Islet precursor cell (in vitro differentiated cells): Measurements from ENCODE around the gene PRSS48.
"Not testable (repeated sequence)": the region's sequence is repeated elsewhere in the genome, so short reads cannot be mapped to it uniquely, and the experiment has no call there.

Experiments
- DNase-seq: peaks from one replicate; pipeline ENCODE4 v3.0.0-alpha.2; 2018

PRSS48 gene

DNA sequence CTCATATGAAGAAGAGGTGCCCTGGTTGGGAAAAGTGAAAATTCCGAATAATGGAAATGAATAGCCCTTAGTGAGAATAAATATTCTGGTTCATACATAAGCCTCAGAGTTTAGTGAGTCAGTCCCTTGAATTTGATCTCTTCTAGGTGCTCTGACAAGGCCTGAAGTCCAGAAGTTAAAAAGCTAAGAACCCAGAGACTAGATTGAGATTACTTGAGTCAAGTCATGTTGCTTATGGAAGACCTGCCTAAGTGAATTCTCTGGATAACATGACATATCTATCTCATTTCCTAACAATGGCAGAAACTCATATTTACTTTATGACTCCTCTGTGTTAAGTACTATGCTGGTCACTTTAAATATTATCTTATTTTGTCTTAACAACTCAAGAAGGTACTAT, 10.5 kb upstream of the PRSS48 start:
- DNase-seq: no peak

- no peak for DNase-seq
Measured at GRCh38 chr4:151267104-151267503, 9.9 kb upstream of the PRSS48 start.

DNA sequence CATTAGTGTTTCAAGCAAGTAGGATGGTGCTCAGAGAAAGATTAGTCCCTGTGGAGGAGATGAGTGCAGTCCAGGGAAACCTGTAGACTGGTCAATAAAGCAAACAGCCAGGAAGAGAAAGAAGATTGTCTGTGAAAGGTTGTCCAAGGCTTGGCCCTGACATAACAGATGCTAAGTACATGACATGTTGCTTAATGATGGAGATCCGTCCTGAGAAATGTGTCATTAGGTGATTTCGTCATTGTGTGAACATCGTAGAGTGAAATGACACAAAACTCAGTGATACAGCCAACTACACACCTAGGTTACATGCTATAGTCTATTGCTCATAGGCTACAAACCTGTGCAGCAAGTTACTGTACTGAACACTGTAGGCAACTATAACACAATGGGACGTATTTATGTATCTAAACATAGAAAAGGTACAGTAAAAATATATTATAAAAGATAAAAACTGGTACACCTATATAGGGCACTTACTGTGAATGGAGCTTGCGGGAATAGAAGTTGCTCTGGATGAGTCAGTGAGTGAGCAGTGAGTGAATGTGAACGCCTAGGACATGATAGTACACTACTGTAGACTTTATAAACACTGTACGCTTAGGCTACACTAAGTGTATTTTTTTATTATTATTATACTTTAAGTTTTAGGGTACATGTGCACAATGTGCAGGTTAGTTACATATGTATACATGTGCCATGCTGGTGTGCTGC, 9.0 kb upstream of the PRSS48 start:
- no peak for DNase-seq

GRCh38 chr4:151268905-151269304, 8.1 kb upstream of the PRSS48 start:
- not testable (repeated sequence) for DNase-seq

DNA sequence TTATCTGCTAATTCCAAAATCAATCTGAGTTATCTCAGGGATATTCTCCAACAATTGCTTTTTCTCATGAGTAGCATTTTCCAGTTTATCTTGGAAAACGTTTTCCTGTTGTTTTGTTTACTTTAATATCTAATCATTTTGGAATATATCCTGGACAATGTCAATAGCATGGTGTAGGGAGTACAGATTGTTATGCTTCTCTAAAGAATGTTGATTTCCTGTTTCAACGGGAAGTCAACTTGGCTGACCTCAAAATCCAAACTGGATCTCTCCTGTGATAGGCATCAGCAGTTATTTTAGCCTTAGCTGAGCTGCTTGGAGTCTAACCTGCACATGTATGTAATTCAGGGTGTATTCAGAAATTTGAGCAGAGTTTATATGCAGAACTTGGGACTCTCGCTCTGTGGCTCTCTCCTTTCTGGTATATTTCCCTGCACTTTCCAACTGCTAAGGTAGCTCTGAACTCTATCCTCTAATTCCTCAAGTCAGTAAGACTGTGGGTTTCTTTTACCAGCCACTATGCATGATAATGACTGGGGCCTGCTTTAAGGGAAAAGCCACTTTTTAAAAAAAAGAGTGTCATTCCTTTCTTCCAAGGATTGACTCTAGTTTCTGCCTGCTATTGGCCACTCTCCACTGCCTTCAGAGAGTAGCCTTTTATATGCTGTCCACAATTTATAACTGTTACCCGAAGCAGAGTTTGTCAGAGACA, 7.7 kb downstream of the PRSS48 start:
- DNase-seq: no peak

DNA sequence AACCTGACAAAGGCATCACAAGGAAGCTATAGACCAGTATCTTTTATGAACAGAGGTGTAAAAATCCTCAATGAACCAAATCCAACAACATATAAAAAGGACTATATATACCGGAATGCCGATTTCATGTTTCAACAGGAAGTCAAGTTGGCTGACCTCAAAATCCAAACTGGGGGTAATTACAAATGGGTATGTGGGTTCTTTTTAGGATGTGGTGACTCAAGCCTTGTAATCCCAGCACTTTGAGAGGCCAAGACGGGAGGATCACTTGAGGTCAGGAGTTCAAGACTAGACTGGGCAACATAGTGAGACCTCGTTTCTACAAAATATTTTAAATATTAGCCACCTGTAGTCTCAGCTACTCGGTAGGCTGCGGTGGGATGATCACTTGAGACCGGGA, 10.4 kb downstream of the PRSS48 start:
- DNase-seq: no peak

DNA sequence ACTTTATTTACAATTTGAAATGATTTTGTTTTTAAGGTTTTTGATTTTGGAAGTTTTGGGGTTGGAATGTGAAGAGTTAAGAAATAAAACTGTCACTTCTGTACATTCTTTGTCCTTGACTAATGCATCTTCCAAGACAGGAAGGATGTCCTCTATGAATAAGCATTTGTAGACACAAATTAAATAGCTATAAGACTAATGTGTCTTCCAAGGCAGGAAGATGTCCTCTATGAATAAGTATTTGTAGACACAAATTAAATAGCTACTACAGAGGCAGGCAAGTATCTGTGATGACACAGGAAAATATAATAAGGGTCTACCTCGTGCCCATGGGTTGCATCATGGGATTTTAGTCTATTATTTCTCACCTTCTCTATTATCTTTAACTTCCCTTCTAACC, 14.5 kb downstream of the PRSS48 start:
- DNase-seq: no peak

DNA sequence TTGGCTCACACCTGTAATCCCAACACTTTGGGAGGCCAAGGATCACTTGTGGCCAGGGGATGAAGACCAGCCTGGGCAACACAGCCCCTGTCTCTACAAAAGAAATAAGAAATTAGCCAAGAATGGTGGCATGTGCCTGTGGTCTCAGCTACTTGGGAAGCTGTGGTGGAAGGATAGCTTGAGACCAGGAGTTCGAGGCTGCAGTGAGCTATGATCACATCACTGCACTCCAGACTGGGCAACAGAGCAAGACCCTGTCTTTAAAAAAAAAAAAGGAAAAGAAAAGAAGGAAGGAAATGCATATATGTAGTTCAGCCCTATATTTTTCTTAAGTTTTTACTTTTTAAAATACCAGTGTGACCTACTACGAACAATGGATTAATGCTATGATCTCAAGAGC, 15.1 kb downstream of the PRSS48 start:
- DNase-seq: no peak

GRCh38 chr4:151294833-151295496, 18.0 kb downstream of the PRSS48 start:
- DNase-seq: no peak

GRCh38 chr4:151296227-151296626, 19.3 kb downstream of the PRSS48 start:
- DNase-seq: no peak

GRCh38 chr4:151297170-151297569, 20.2 kb downstream of the PRSS48 start:
- DNase-seq: no peak

GRCh38 chr4:151302432-151302831, 25.5 kb downstream of the PRSS48 start:
- no peak for DNase-seq

DNA sequence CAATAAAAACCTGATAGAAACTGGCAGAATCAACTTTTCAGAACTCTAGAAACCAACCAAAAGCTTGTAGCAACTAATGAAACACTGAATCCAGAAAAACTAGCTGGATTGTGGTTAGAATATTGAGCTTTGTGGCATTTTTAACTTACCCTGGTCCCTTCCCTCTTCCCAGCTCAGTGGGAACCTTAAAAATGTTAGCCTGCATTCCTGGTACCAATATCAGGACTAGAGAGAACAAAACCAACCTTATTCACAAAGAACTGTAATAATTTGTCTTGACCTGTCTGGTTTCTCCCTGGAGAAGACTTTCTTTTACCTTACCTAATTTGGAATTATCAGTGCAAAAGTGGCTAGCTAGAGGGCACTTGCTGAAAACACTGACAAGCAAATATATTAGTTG, 27.3 kb downstream of the PRSS48 start:
- no peak for DNase-seq

- DNase-seq: no peak
Measured at GRCh38 chr4:151304755-151305154, 27.8 kb downstream of the PRSS48 start.

- no peak for DNase-seq
Measured at GRCh38 chr4:151310124-151310728, 33.3 kb downstream of the PRSS48 start.

DNA sequence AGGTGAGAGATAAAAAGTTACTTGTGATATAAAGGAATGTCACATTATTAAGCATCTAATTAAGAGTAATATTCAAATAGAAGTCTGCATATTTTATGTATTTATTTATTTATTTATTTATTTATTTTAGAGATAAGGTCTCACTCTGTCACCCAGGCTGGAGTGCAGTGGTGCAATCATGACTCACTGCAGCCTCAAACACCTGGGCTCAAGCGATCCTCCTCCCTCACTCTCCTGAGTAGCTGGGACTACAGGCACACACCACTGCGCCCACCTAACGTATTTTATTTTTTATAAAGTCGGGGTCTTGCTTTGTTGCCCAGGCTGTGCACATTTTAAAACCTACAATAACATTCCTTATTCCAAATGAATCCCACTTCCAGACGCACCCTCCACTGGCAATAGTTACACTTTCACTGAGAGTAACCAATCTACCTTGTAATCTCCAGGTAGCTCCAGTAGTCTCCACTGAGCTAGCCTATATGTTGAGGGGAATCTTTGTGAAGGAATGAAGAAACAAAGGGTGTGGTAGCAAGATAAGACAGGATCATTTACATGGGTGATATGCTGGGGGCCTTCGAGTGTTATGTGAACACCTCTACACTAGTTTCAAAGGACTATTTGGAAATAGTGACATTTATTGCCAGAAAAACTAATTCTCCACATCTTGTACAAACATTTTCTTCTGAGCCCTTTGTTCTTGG, 36.5 kb downstream of the PRSS48 start:
- no peak for DNase-seq

GRCh38 chr4:151314010-151314355, 37.0 kb downstream of the PRSS48 start:
- no peak for DNase-seq

- DNase-seq: no peak
Measured at GRCh38 chr4:151314479-151314878, 37.5 kb downstream of the PRSS48 start.

DNA sequence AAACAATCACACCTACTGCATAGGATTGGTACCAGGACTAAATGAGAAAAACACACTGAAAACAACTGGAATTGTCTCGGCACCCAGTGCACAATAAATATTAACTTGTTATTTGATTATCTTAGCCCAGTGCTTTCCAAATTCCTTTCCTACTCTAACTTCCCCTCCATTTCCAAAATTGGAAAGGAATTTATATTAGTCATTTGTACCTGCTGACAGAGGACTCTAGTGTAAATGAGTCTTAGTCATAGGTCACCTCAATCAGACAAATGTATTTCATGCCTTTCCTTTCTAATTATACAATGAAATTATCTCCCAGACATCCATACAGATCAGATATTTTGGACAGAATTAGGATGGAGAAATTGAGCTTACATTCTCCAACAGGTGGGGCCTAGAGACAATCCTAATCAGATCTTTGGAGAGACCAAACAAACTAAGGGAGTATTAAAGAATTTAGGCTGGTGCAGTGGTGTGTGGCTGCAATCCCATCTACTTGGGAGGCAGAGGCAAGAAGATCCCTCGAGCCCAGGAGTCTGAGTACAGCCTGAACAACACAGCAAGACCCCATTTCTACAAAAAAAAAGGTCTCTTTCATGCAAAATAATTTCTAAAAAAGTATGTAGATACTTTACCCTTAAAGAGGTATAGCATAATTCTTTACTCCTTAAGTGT, 38.4 kb downstream of the PRSS48 start:
- no peak for DNase-seq

DNA sequence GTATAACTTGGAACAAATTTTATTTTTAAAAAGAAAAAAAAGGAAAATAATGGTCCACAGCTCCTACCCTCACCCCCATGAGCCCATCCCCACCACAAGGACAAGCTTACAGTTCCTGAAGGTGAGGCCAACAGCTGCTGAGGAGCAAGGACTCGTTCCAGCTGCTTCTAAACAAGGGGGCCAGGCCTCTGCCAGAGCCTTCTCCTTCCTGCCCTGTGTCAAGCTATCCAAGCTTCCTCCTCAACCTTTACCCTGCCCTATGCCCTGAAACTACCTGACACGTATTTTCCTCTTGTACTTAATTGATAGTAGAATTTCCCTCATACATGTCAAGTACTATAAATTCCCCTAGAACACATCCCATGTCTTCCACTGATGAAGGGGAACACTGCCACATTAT, 39.7 kb downstream of the PRSS48 start:
- no peak for DNase-seq

DNA sequence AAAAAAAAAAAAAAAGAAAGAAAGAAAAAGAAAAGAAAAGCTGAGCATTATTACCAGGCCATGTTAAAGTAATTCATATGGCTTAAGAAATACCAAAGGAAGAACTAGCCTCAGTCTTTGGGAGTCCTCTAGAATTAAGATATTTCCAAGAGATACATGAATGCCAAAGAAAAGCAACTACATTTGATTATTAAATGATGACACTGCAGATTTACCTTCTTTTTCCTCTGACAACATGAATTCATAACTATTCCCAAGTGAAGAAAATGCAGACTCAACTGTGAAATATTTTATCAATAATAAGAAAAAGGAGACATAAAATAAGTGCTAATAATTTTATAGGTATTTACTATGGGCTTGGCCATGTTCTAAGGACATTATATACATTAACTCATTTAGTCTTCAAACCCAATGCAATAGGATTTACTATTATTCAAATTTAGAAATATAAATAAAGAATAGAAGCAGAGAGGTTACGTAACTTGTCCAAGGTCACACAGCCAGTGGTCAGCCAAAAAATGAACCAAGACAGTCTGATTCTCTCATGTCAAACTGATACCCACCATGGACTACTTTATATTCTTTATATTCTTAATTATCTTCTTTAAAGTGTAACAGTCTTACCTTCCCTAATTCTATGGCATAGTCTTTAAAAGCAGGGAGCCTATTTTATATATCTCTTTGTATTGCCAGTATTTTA, 41.5 kb downstream of the PRSS48 start:
- DNase-seq: no peak

GRCh38 chr4:151319490-151319889, 42.5 kb downstream of the PRSS48 start:
- no peak for DNase-seq
